Measurements from ENCODE around the gene WNK2. TPM values are rescaled to one million over a fixed set of nuclear protein-coding genes. Genes with fewer than 3 reads are reported as not detected.

Gene WNK2
- total and polyA plus RNA-seq, 2 of the 4 experiments (the other 2 are of a cell fraction), result not detected

DNA sequence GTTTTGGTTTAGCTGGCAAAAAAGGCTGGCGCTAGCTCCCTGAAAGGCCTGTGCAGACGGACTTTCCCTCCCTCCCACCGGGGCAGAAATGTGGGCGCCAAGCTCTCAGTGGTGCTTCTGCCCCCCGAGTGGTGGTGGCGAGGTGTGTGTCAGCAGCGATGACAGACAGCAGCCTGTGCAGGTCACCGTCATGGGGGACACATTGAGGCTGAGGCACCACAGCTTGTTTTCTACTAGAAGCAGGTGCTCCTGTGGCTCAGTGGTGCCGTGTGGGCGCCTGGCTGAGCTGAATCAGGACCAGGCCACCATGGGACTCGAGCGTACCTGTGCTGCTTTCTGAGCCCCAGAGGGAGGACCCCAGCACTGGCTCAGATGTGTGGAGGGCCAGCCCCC is 6.2 kb downstream of the WNK2 start:
- Histone ChIP-seq H3K4me3 (ENCODE audit: insufficient read depth, low read depth, low read length) (no peak overlapping the region), H3K56ac (ENCODE audit: extremely low read depth, insufficient read depth, low read length) (no peak overlapping the region), H2BK15ac (ENCODE audit: low read depth, low read length) (no peak overlapping the region), H3K4me1 (ENCODE audit: control insufficient read depth, insufficient read depth, low read length) (no peaks in the 10 kb centered on the region), H4K8ac (ENCODE audit: low read depth in 2 of 2, low read length in 2 of 2) (no peak overlapping the region), H3K9me3 (ENCODE audit: control insufficient read depth, insufficient read depth, low read length) (no peaks in the 10 kb centered on the region), H3K18ac (ENCODE audit: low read depth, low read length) (no peak overlapping the region), H3K9ac (ENCODE audit: low read depth, low read length) (no peak overlapping the region), H2BK20ac (ENCODE audit: low read depth, low read length) (no peak overlapping the region), H2AFZ (replicated peaks; ENCODE audit: low read length, poor library complexity) (no peak overlapping the region), H3K27ac (ENCODE audit: insufficient read depth, low read length) (no peak overlapping the region), H3K79me1 (ENCODE audit: low read depth in 1 of 2, low read length in 2 of 2) (no peaks in the 10 kb centered on the region), H2BK120ac (ENCODE audit: low read depth, low read length) (no peak overlapping the region), H3K27me3 (ENCODE audit: control insufficient read depth, insufficient read depth, low read length) (peaks cover 40% of the 10 kb centered on the region), H3K14ac (replicated peaks; ENCODE audit: low read depth, low read length) (no peak overlapping the region), H3K23ac (ENCODE audit: low read depth, low read length) (no peak overlapping the region), H3K36me3 (ENCODE audit: control insufficient read depth, insufficient read depth, low read length) (no peaks in the 10 kb centered on the region), H4K20me1 (ENCODE audit: insufficient read depth, low read length) (no peaks in the 10 kb centered on the region), H3K4me2 (ENCODE audit: low read depth, low read length) (no peak overlapping the region), H2AK5ac (ENCODE audit: low read depth, low read length) (no peak overlapping the region), H4K91ac (ENCODE audit: insufficient read depth, low read depth, low read length) (no peak overlapping the region), H4K5ac (ENCODE audit: low read depth, low read length) (no peak overlapping the region), H2AK9ac (replicated peaks; ENCODE audit: low read depth, low read length, poor library complexity) (no peak overlapping the region), H3K4ac (ENCODE audit: low read depth, low read length) (no peak overlapping the region), H3K9me1 (ENCODE audit: insufficient read depth, low read length) (no peaks in the 10 kb centered on the region), H2BK5ac (ENCODE audit: low read depth, low read length, poor library complexity, severe bottlenecking) (no peak overlapping the region)
- no TSS peak for BruUV-seq (replicated peaks)
- no peak for ATAC-seq (ENCODE audit: low read depth)
- CTCF ChIA-PET, result no interaction called here
- WGBS, 2 experiments (ENCODE audit: extremely low coverage in 2 of 2, insufficient read length in 1 of 2), result 50% methylated on average over 5 of the region's 12 CpGs; no CpG with 5 or more reads in 1 of the 2 experiments
- intact Hi-C loops (cut with micrococcal nuclease) (no loop called here), in situ Hi-C loops (cut with MboI; ENCODE audit: low sequenced_read_pairs) (no loop called here), dilution Hi-C loops (cut with HindIII; ENCODE audit: low sequenced_read_pairs, unreplicated experiment) (no loop called here)
- POLR2A ChIA-PET (ENCODE audit: unreplicated experiment), result no interaction called here
- TF ChIP-seq, protein P1, sequence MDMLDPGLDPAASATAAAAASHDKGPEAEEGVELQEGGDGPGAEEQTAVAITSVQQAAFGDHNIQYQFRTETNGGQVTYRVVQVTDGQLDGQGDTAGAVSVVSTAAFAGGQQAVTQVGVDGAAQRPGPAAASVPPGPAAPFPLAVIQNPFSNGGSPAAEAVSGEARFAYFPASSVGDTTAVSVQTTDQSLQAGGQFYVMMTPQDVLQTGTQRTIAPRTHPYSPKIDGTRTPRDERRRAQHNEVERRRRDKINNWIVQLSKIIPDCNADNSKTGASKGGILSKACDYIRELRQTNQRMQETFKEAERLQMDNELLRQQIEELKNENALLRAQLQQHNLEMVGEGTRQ (IDR thresholded peaks at IDR 0.05; ENCODE audit: low read depth, low read length), result no peak
- TF ChIP-seq SMC3 (IDR thresholded peaks at IDR 0.05; ENCODE audit: low read depth, low read length) (no peak), BHLHE40 (IDR thresholded peaks at IDR 0.05; ENCODE audit: low read depth, low read length) (no peak), MAFK (IDR thresholded peaks at IDR 0.05; ENCODE audit: low read depth, low read length) (no peak), CEBPB (IDR thresholded peaks at IDR 0.05; ENCODE audit: low read depth, low read length) (no peak), CHD1 (IDR thresholded peaks at IDR 0.05; ENCODE audit: low read depth, low read length) (no peak), RCOR1 (IDR thresholded peaks at IDR 0.05; ENCODE audit: insufficient replicate concordance, low read length) (no peak), POLR2A (IDR thresholded peaks at IDR 0.05; ENCODE audit: low read depth, low read length) (no peak), RAD21 (IDR thresholded peaks at IDR 0.05; ENCODE audit: low read length) (no peak), RFX5 (IDR thresholded peaks at IDR 0.05; ENCODE audit: low read depth, low read length) (no peak), MXI1 (IDR thresholded peaks at IDR 0.05; ENCODE audit: borderline replicate concordance, low read depth, low read length) (no peak), NFE2L2 (IDR thresholded peaks at IDR 0.05; ENCODE audit: low read depth, low read length) (no peak)
- TF ChIP-seq, protein P2, sequence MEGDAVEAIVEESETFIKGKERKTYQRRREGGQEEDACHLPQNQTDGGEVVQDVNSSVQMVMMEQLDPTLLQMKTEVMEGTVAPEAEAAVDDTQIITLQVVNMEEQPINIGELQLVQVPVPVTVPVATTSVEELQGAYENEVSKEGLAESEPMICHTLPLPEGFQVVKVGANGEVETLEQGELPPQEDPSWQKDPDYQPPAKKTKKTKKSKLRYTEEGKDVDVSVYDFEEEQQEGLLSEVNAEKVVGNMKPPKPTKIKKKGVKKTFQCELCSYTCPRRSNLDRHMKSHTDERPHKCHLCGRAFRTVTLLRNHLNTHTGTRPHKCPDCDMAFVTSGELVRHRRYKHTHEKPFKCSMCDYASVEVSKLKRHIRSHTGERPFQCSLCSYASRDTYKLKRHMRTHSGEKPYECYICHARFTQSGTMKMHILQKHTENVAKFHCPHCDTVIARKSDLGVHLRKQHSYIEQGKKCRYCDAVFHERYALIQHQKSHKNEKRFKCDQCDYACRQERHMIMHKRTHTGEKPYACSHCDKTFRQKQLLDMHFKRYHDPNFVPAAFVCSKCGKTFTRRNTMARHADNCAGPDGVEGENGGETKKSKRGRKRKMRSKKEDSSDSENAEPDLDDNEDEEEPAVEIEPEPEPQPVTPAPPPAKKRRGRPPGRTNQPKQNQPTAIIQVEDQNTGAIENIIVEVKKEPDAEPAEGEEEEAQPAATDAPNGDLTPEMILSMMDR (conservative IDR thresholded peaks at IDR 0.05; ENCODE audit: low read depth, low read length), result no peak
- TF ChIP-seq, protein P3, sequence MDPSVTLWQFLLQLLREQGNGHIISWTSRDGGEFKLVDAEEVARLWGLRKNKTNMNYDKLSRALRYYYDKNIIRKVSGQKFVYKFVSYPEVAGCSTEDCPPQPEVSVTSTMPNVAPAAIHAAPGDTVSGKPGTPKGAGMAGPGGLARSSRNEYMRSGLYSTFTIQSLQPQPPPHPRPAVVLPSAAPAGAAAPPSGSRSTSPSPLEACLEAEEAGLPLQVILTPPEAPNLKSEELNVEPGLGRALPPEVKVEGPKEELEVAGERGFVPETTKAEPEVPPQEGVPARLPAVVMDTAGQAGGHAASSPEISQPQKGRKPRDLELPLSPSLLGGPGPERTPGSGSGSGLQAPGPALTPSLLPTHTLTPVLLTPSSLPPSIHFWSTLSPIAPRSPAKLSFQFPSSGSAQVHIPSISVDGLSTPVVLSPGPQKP (IDR thresholded peaks at IDR 0.05; ENCODE audit: borderline replicate concordance, low read depth, low read length), result no peak
- DNase-seq, result no peak

All from IMR-90 (cell line).